ENCODE measurements around the gene NR5A1.

The NR5A1 gene

GRCh38 chr9:124485936-124486335 is 21.3 kb downstream of the NR5A1 start:
- no peaks in the 10 kb centered on the region for H3K79me2 ChIP-seq (ENCODE audit: insufficient read depth, low read length)
- H3K4me2 ChIP-seq (ENCODE audit: low read depth, low read length, poor library complexity, severe bottlenecking), result no peak overlapping the region
- H3K27ac ChIP-seq (ENCODE audit: low read depth, low read length), result no peak overlapping the region
- no peak overlapping the region for H3K4me3 ChIP-seq (ENCODE audit: insufficient read depth, low read length, poor library complexity, severe bottlenecking)
- H3K36me3 ChIP-seq (ENCODE audit: low read length), result no peaks in the 10 kb centered on the region
- H4K20me1 ChIP-seq (ENCODE audit: low read depth, low read length), result no peaks in the 10 kb centered on the region
- H3K9me3 ChIP-seq (ENCODE audit: insufficient read depth, low read length), result no peaks in the 10 kb centered on the region
- H3K9me2 ChIP-seq (replicated peaks; ENCODE audit: insufficient read depth, low read length), result no peaks in the 10 kb centered on the region
- no peak overlapping the region for H3K9ac ChIP-seq (ENCODE audit: low read length)
- no peak overlapping the region for H2AFZ ChIP-seq (ENCODE audit: low read depth, low read length, severe bottlenecking)
- H3K27me3 ChIP-seq (ENCODE audit: low read length), result no peaks in the 10 kb centered on the region
- TF ChIP-seq EZH2phosphoT487 (conservative IDR thresholded peaks at IDR 0.05; ENCODE audit: low read length), result no peak
- no peak for TF ChIP-seq CTCF (IDR thresholded peaks at IDR 0.05; ENCODE audit: insufficient read depth, low read length, poor library complexity, severe bottlenecking)
- no peaks in the 10 kb centered on the region for H3F3A ChIP-seq (ENCODE audit: insufficient read depth)

- no peaks in the 10 kb centered on the region for H3F3A ChIP-seq (ENCODE audit: insufficient read depth)
- no peak for TF ChIP-seq CTCF (IDR thresholded peaks at IDR 0.05; ENCODE audit: insufficient read depth, low read length, poor library complexity, severe bottlenecking)
- TF ChIP-seq EZH2phosphoT487 (conservative IDR thresholded peaks at IDR 0.05; ENCODE audit: low read length), result no peak
- no peaks in the 10 kb centered on the region for H3K27me3 ChIP-seq (ENCODE audit: low read length)
- H3K9ac ChIP-seq (ENCODE audit: low read length), result no peak overlapping the region
- no peaks in the 10 kb centered on the region for H3K9me3 ChIP-seq (ENCODE audit: insufficient read depth, low read length)
- H4K20me1 ChIP-seq (ENCODE audit: low read depth, low read length), result no peaks in the 10 kb centered on the region
- no peak overlapping the region for H3K4me2 ChIP-seq (ENCODE audit: low read depth, low read length, poor library complexity, severe bottlenecking)
- H3K27ac ChIP-seq (ENCODE audit: low read depth, low read length), result no peak overlapping the region
- no peak overlapping the region for H2AFZ ChIP-seq (ENCODE audit: low read depth, low read length, severe bottlenecking)
- H3K79me2 ChIP-seq (ENCODE audit: insufficient read depth, low read length), result no peaks in the 10 kb centered on the region
- H3K4me3 ChIP-seq (ENCODE audit: insufficient read depth, low read length, poor library complexity, severe bottlenecking), result no peak overlapping the region
- no peaks in the 10 kb centered on the region for H3K36me3 ChIP-seq (ENCODE audit: low read length)
- no peaks in the 10 kb centered on the region for H3K9me2 ChIP-seq (replicated peaks; ENCODE audit: insufficient read depth, low read length)
Measured at GRCh38 chr9:124485201-124485600, 22.0 kb downstream of the NR5A1 start.

- H2AFZ ChIP-seq (ENCODE audit: low read depth, low read length, severe bottlenecking), result no peak overlapping the region
- H4K20me1 ChIP-seq (ENCODE audit: low read depth, low read length), result no peaks in the 10 kb centered on the region
- H3K4me3 ChIP-seq (ENCODE audit: insufficient read depth, low read length, poor library complexity, severe bottlenecking), result no peak overlapping the region
- H3K36me3 ChIP-seq (ENCODE audit: low read length), result no peaks in the 10 kb centered on the region
- TF ChIP-seq EZH2phosphoT487 (conservative IDR thresholded peaks at IDR 0.05; ENCODE audit: low read length) (no peak), CTCF (IDR thresholded peaks at IDR 0.05; ENCODE audit: insufficient read depth, low read length, poor library complexity, severe bottlenecking) (no peak)
- H3F3A ChIP-seq (ENCODE audit: insufficient read depth), result no peaks in the 10 kb centered on the region
- no peak overlapping the region for H3K9ac ChIP-seq (ENCODE audit: low read length)
- H3K27ac ChIP-seq (ENCODE audit: low read depth, low read length), result no peak overlapping the region
- H3K4me2 ChIP-seq (ENCODE audit: low read depth, low read length, poor library complexity, severe bottlenecking), result no peak overlapping the region
- H3K79me2 ChIP-seq (ENCODE audit: insufficient read depth, low read length), result no peaks in the 10 kb centered on the region
- no peaks in the 10 kb centered on the region for H3K27me3 ChIP-seq (ENCODE audit: low read length)
- H3K9me3 ChIP-seq (ENCODE audit: insufficient read depth, low read length), result no peaks in the 10 kb centered on the region
- no peaks in the 10 kb centered on the region for H3K9me2 ChIP-seq (replicated peaks; ENCODE audit: insufficient read depth, low read length)
Measured at GRCh38 chr9:124483481-124483880, 23.7 kb downstream of the NR5A1 start.
